HG02981 (cell line): ENCODE data around the gene SELENOT.

ENCODE experiments used
- ATAC-seq: cut with Tn5 transposase; IDR thresholded peaks from one replicate; pipeline ENCODE4 v1.9.1; 2021; ENCODE audit warnings: mild to moderate bottlenecking, moderate library complexity; ENCODE audit not compliant: unreplicated experiment

SELENOT gene

DNA sequence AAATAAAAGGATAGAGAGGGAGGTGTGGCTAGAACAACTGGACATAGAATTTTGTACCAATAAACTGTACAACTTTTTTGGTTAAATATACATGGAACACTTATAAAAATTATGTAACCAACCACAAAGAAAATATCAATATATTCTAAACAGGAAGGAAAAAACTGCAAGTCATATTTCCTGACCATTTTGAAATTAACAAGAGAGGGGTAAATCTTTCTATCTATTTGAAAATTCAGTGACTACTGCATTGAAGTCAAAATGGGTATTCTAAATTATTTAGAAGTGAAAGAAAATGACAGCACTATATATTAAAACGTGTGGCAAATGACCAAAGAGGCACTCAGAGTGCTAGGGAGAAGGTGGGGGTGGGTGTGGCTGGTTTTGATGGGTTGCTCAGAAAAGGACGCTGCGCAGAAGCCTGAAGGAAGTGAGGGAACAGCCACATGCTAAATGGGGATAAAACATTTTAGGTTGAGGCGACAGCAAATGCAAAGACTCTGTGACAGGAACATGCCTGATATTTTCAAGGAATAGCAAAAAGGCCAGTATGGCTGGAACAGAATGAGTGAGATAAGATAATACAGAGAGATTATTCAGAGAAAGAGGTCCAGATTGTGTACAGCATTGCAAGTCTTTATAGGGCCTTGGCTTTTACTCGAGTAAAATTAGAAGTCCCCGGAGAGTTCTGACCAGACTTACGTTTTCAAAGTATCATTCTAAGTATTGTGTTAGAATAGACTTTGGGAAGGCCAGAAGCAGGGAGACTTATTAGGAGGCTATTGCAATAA lies 59.5 kb downstream of the SELENOT start:
- ATAC-seq, result no peak

DNA sequence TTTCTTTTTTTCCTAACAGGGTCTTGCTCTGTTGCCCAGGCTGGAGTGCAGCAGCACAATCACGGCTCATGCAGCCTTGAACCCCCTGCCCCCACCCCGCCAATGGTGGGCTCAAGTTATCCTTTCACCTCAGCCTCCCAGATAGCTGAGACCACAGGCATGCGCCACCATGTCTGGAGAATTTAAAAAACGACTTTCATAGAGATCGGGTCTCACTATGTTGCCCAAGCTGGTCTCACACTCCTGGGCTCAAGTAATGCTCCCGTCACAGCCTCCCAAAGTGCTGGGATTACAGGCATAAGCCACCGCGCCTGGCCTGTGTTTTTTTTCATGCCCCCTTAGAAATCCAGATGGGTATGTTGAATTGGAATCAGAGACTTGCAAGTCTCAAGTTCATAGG lies 60.3 kb downstream of the SELENOT start:
- no peak for ATAC-seq

DNA sequence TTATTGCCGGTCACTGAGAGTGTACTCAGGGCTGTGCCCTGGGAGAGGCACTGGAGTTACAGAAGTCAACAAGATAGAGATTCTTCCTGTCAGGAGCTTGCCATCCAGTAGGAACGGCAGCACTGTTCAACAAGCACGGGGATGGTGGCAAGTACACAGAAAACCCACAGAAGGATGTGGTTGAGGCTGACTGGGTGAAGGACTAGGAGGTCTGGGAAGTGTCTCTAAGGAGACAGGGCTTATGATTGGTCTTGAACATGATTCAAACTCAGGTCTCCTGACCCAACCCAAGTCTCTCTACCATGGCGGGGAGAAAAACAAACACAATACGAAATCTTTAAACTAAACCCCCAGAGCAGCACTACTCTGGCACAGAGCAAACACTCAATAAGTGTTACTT lies 63.0 kb downstream of the SELENOT start:
- ATAC-seq, result no peak

DNA sequence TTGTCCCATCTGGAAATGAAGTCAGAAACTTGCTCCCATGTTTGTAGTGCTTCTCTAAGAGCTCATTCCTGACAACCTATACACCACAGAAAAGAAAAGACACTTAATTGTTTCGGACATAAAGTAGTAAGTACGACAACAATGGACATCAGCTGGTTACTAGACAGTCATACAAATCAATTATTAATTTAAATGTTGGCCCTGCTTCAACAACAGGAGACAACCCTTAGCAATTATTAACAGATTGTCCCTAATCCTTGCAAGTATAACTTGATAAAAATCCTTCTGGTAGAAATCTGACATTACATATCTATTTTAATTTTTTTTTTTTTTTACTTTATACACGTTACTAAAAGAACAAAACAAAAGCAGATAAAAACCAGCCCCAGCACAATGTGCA lies 70.8 kb downstream of the SELENOT start:
- ATAC-seq, result no peak

DNA sequence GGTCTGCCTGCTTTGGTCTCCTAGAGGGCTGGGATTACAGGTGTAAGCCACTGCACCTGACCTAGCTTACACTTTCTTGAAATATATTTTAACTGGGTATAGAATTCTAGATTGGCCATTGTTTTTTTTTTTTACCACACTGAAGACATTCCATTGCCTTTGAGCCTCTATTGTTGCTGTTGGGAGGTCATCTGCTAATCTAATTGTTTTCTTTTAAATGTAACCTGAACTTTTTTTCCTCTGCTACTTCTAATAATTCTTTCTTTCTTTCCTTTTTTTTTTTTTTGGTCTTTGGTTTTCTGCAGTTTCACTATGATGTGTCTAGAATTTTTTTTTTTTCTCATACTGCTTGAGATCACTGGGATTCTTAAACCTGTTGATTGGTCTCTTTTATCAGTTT lies 72.5 kb downstream of the SELENOT start:
- ATAC-seq, result no peak
